Kidney (tissue), 14 donors: Measurements from ENCODE around the gene RELL1. TPM values are rescaled to one million over a fixed set of nuclear protein-coding genes. Genes with fewer than 3 reads are reported as not detected.
A peak's percentile ranks its signal among the peaks of the same experiment; 100 is the strongest.

ENCODE experiments used
- DNase-seq, 5 donors: peaks; one replicate each; pipeline ENCODE4 v3.0.0-alpha.2; 2013 to 2020
- FAIRE-seq: peaks from 2 replicates; lab custom pipeline; 2012; peaks lifted over from hg19 to GRCh38; lab: Jason Lieb, UNC
- H3K27ac ChIP-seq, 2 donors: one replicate each; pipeline ENCODE4 v1.7.0; 2013; ENCODE audit warnings: low read depth in 2 of 2, low read length in 2 of 2, inconsistent platforms in 1 of 2
- H3K27me3 ChIP-seq: one replicate; pipeline ENCODE4 v1.7.1; 2013; ENCODE audit warnings: low read length, inconsistent platforms; ENCODE audit not compliant: control insufficient read depth, insufficient read depth
- H3K36me3 ChIP-seq, 3 donors: one replicate each; pipeline versions ENCODE4 v1.7.0 to v1.7.1; 2013; ENCODE audit warnings: low read length in 3 of 3, control low read depth in 1 of 3, inconsistent platforms in 1 of 3; ENCODE audit not compliant: insufficient read depth in 3 of 3, control insufficient read depth in 2 of 3
- H3K4me1 ChIP-seq, 3 donors: one replicate each; pipeline versions ENCODE4 v1.7.0 to v1.7.1; 2013; ENCODE audit warnings: low read length in 3 of 3, inconsistent platforms in 1 of 3, low read depth in 1 of 3; ENCODE audit not compliant: control insufficient read depth in 2 of 3, insufficient read depth in 2 of 3
- H3K4me3 ChIP-seq, 3 donors: one replicate each; pipeline versions ENCODE4 v1.7.0 to v1.8.1; 2013; ENCODE audit warnings: low read length in 3 of 3, control low read depth in 1 of 3, inconsistent platforms in 1 of 3
- H3K9ac ChIP-seq, 3 donors: one replicate each; pipeline versions ENCODE4 v1.7.0 to v1.7.1; 2013; ENCODE audit warnings: low read length in 3 of 3, control low read depth in 1 of 3, inconsistent platforms in 1 of 3
- H3K9me3 ChIP-seq, 3 donors: one replicate each; pipeline versions ENCODE4 v1.7.0 to v1.7.1; 2013; ENCODE audit warnings: low read length in 3 of 3, control low read depth in 1 of 3, inconsistent platforms in 1 of 3; ENCODE audit not compliant: control insufficient read depth in 2 of 3, insufficient read depth in 1 of 3
- CTCF ChIP-seq: IDR thresholded peaks from 3 replicates; pipeline ENCODE4 v1.5.1; 2012; ENCODE audit warnings: mild to moderate bottlenecking, moderate library complexity, borderline replicate concordance; ENCODE audit not compliant: insufficient read depth; ENCODE audit errors: extremely low read depth
- intact Hi-C: fragments of 100-400 bp; cut with DNase I; formaldehyde crosslinking; loops from one replicate; pipeline ENCODE4 v1.11.1; 2022
- polyA plus RNA-seq: library from polyadenylated mRNA; stranded (reverse); fragments of 350-450 nt; fragmentation: Illumina TruSeq; extraction: RNeasy Lipid Tissue Mini Kit (QIAGEN cat#74804); gene quantifications from one replicate; pipeline ENCODE4 v1.2.3, GENCODE V29; 2014; ENCODE audit warnings: low read depth, low replicate concordance; ENCODE audit not compliant: insufficient read depth
- total RNA-seq: library from RNA; stranded (reverse); fragmentation: NEBNext Ultra II Directional; extraction: Animal tissue kit (Norgen Biotek cat#: 25700); gene quantifications from one replicate; pipeline ENCODE4 v1.2.1, GENCODE V29; 2021
- donor health status: control.
- donor health status: control.
- donor health status: control.
- donor health status: control.
- donor health status: control.
- donor health status: DM: yes; HTN: yes; CAD: no.
- donor health status: Normal renal cell carcinoma (clear cell type).

The RELL1 gene
- total and polyA plus RNA-seq, 2 donors from 2014 or later, result 1.4 to 38.4 TPM

GRCh38 chr4:37599092-37599790, 86.9 kb downstream of the RELL1 start:
- FAIRE-seq (no peak), DNase-seq (peak in 1 of 5 donors; percentile 22)
- no peak overlapping the region for H3K27ac ChIP-seq
- intact Hi-C loops, result no loop called here
- H3K9ac ChIP-seq, result no peak overlapping the region
- no peaks in the 10 kb centered on the region for H3K27me3 ChIP-seq
- H3K9me3 ChIP-seq, result no peaks in the 10 kb centered on the region
- H3K4me3 ChIP-seq, result no peak overlapping the region
- no peak for TF ChIP-seq CTCF
- H3K36me3 ChIP-seq, result no peaks in the 10 kb centered on the region
- H3K4me1 ChIP-seq, result peaks cover 0 to 15% (median 13%) of the 10 kb centered on the region in 3 donors

- H3K4me1 ChIP-seq, result peaks cover 0 to 15% (median 10%) of the 10 kb centered on the region in 3 donors
- H3K4me3 ChIP-seq, result no peak overlapping the region
- H3K36me3 ChIP-seq, result no peaks in the 10 kb centered on the region
- H3K27me3 ChIP-seq, result no peaks in the 10 kb centered on the region
- intact Hi-C loops, result no loop called here
- peak in 2 of 5 donors; percentile 54 to 65 for DNase-seq
- FAIRE-seq, result no peak
- no peak for TF ChIP-seq CTCF
- H3K9me3 ChIP-seq, result no peaks in the 10 kb centered on the region
- no peak overlapping the region for H3K9ac ChIP-seq
- peak overlapping the region in 1 of 2 donors; percentile 45 for H3K27ac ChIP-seq
Measured at GRCh38 chr4:37597034-37597433, 89.1 kb downstream of the RELL1 start.

- H3K9ac ChIP-seq, result no peak overlapping the region
- intact Hi-C loops, result no loop called here
- H3K4me1 ChIP-seq, result peaks cover 0 to 15% (median 8%) of the 10 kb centered on the region in 3 donors
- no peak overlapping the region for H3K27ac ChIP-seq
- FAIRE-seq (no peak), DNase-seq (no peak)
- H3K9me3 ChIP-seq, result no peaks in the 10 kb centered on the region
- TF ChIP-seq CTCF, result no peak
- H3K4me3 ChIP-seq, result no peak overlapping the region
- H3K36me3 ChIP-seq, result no peaks in the 10 kb centered on the region
- H3K27me3 ChIP-seq, result no peaks in the 10 kb centered on the region
Measured at GRCh38 chr4:37595875-37596680, 90.1 kb downstream of the RELL1 start.
